Natural killer cell (primary cell): ENCODE measurements around the gene HSPA4. TPM values are rescaled to one million over a fixed set of nuclear protein-coding genes. Genes with fewer than 3 reads are reported as not detected.

ENCODE experiments used
- ATAC-seq, 3 donors: fragments of 150-1000 bp in 2 of 3; fragments of 200-7000 bp in 1 of 3; cut with Tn5 transposase; 1 replicate in 1 of 3; 2 replicates in 2 of 3; pipeline ENCODE4 v1.10.0; 2021; ENCODE audit warnings: mild to moderate bottlenecking in 2 of 3, moderate library complexity in 2 of 3
- DNase-seq, 2 donors: peaks; one replicate each; pipeline versions ENCODE4 v3.0.0 to v3.0.0-alpha.2; 2013 to 2021; ENCODE audit warnings: mixed read lengths in 1 of 2
- H3K27ac ChIP-seq: one replicate; pipeline ENCODE4 v1.5.1; 2013; ENCODE audit warnings: mild to moderate bottlenecking, low read length
- H3K27me3 ChIP-seq: one replicate; pipeline ENCODE4 v1.6.1; 2013; ENCODE audit warnings: low read length; ENCODE audit not compliant: control insufficient read depth, insufficient read depth
- H3K36me3 ChIP-seq: one replicate; pipeline ENCODE4 v1.6.1; 2013; ENCODE audit warnings: low read length; ENCODE audit not compliant: control insufficient read depth, insufficient read depth
- H3K4me1 ChIP-seq: one replicate; pipeline ENCODE4 v1.6.1; 2013; ENCODE audit warnings: low read length; ENCODE audit not compliant: control insufficient read depth, insufficient read depth
- H3K4me3 ChIP-seq: one replicate; pipeline ENCODE4 v1.5.1; 2013; ENCODE audit warnings: low read length
- H3K9me3 ChIP-seq: one replicate; pipeline ENCODE4 v1.6.1; 2013; ENCODE audit warnings: low read length; ENCODE audit not compliant: control insufficient read depth, insufficient read depth
- H3K27ac Mint-ChIP-seq, 2 donors: one replicate each; pipeline ENCODE4 v1.8.0; 2022; ENCODE audit warnings: mild to moderate bottlenecking in 2 of 2, mixed read lengths in 2 of 2, moderate library complexity in 1 of 2
- H3K27me3 Mint-ChIP-seq, 2 donors: one replicate each; pipeline ENCODE4 v1.8.0; 2022; ENCODE audit warnings: low read depth in 2 of 2, mixed read lengths in 2 of 2
- H3K36me3 Mint-ChIP-seq: one replicate; pipeline ENCODE4 v1.8.0; 2022; ENCODE audit warnings: mixed read lengths
- H3K4me1 Mint-ChIP-seq, 2 donors: one replicate each; pipeline ENCODE4 v1.8.0; 2022; ENCODE audit warnings: mixed read lengths in 2 of 2
- H3K4me3 Mint-ChIP-seq: one replicate; pipeline ENCODE4 v1.8.0; 2022; ENCODE audit warnings: mild to moderate bottlenecking, moderate library complexity, mixed read lengths
- H3K9me3 Mint-ChIP-seq, 2 donors: one replicate each; pipeline ENCODE4 v1.8.0; 2022; ENCODE audit warnings: mixed read lengths in 2 of 2
- CTCF ChIP-seq: fragments of 200-600 bp; IDR thresholded peaks from one replicate; pipeline ENCODE4 v1.8.0; 2022; ENCODE audit warnings: antibody characterized with exemption
- WGBS: methylation state at CpG from one replicate; pipeline ENCODE4 v1.1.7; 2013; ENCODE audit warnings: missing lambda C conversion rate; ENCODE audit not compliant: insufficient coverage; 5-methylcytosine and 5-hydroxymethylcytosine counted together
- intact Hi-C: fragments of 100-400 bp; cut with micrococcal nuclease; formaldehyde crosslinking; loops from one replicate; pipeline ENCODE4 v1.14.2; 2022
- total RNA-seq, 4 donors: library from RNA; stranded (reverse); fragments of 120-200 nt in 1 of 4; gene quantifications; one replicate each; pipeline versions ENCODE4 v1.2.3 to v1.2.4, GENCODE V29; 2013 to 2022

The HSPA4 gene
- total RNA-seq, 3 donors from 2014 or later (not counting 1 experiment from before 2014, with no cell fraction given) = 38.3 to 58.6 (median 43.0) TPM

GRCh38 chr5:133118741-133119140 is 66.9 kb downstream of the HSPA4 start:
- whole genome bisulfite sequencing = 82% methylated on average over 4 of the region's 4 CpGs
- no peaks in the 10 kb centered on the region for H3K4me1 Mint-ChIP-seq
- no peaks in the 10 kb centered on the region for H3K36me3 Mint-ChIP-seq
- H3K4me1 ChIP-seq = no peaks in the 10 kb centered on the region
- no peaks in the 10 kb centered on the region for H3K27me3 ChIP-seq
- ATAC-seq (no peak), DNase-seq (no peak)
- no peak overlapping the region for H3K27ac ChIP-seq
- H3K9me3 ChIP-seq = no peaks in the 10 kb centered on the region
- H3K27me3 Mint-ChIP-seq = no peaks in the 10 kb centered on the region
- intact Hi-C loops = no loop called here
- H3K27ac Mint-ChIP-seq = no peak overlapping the region
- no peaks in the 10 kb centered on the region for H3K36me3 ChIP-seq
- H3K9me3 Mint-ChIP-seq = no peaks in the 10 kb centered on the region
- no peak overlapping the region for H3K4me3 ChIP-seq
- H3K4me3 Mint-ChIP-seq = no peak overlapping the region
- TF ChIP-seq CTCF = no peak

- no peaks in the 10 kb centered on the region for H3K4me1 Mint-ChIP-seq
- no peak for DNase-seq
- Histone ChIP-seq H3K4me1 (no peaks in the 10 kb centered on the region), H3K9me3 (no peaks in the 10 kb centered on the region), H3K4me3 (no peak overlapping the region), H3K36me3 (no peaks in the 10 kb centered on the region), H3K27me3 (no peaks in the 10 kb centered on the region), H3K27ac (no peak overlapping the region)
- 88% methylated on average over 4 of the region's 4 CpGs for WGBS
- no peak for ATAC-seq
- no peaks in the 10 kb centered on the region for H3K9me3 Mint-ChIP-seq
- H3K4me3 Mint-ChIP-seq = no peak overlapping the region
- H3K36me3 Mint-ChIP-seq = no peaks in the 10 kb centered on the region
- no peak overlapping the region for H3K27ac Mint-ChIP-seq
- TF ChIP-seq CTCF = no peak
- peaks cover 0 to 3% of the 10 kb centered on the region in 2 donors for H3K27me3 Mint-ChIP-seq
- intact Hi-C loops = no loop called here
These were observed 67.5 kb downstream of the HSPA4 start for GRCh38 chr5:133119233-133119711.

GRCh38 chr5:133120156-133120750 is 68.4 kb downstream of the HSPA4 start:
- DNase-seq (no peak), ATAC-seq (no peak)
- Histone ChIP-seq H3K36me3 (no peaks in the 10 kb centered on the region), H3K27me3 (no peaks in the 10 kb centered on the region), H3K27ac (no peak overlapping the region), H3K4me1 (no peaks in the 10 kb centered on the region), H3K4me3 (no peak overlapping the region), H3K9me3 (no peaks in the 10 kb centered on the region)
- Mint-ChIP-seq H3K27ac (no peak overlapping the region), H3K9me3 (no peaks in the 10 kb centered on the region), H3K27me3 (peaks cover 0 to 3% of the 10 kb centered on the region in 2 donors), H3K4me3 (no peak overlapping the region), H3K36me3 (no peaks in the 10 kb centered on the region), H3K4me1 (no peaks in the 10 kb centered on the region)
- no peak for TF ChIP-seq CTCF
- WGBS = 74% methylated on average over 7 of the region's 7 CpGs
- intact Hi-C loops = no loop called here

- 29% methylated on average over 2 of the region's 2 CpGs for WGBS
- Mint-ChIP-seq H3K27ac (no peak overlapping the region), H3K9me3 (no peaks in the 10 kb centered on the region), H3K4me1 (no peaks in the 10 kb centered on the region), H3K4me3 (no peak overlapping the region), H3K36me3 (no peaks in the 10 kb centered on the region), H3K27me3 (peaks cover 0 to 3% of the 10 kb centered on the region in 2 donors)
- Histone ChIP-seq H3K4me1 (no peaks in the 10 kb centered on the region), H3K27me3 (no peaks in the 10 kb centered on the region), H3K9me3 (no peaks in the 10 kb centered on the region), H3K36me3 (no peaks in the 10 kb centered on the region), H3K27ac (no peak overlapping the region), H3K4me3 (no peak overlapping the region)
- TF ChIP-seq CTCF = no peak
- intact Hi-C loops = no loop called here
- DNase-seq (no peak), ATAC-seq (no peak)
These were observed 69.3 kb downstream of the HSPA4 start for GRCh38 chr5:133121080-133121479.
